HEK293 (cell line): ENCODE data around the gene SLC2A8.
A peak's percentile ranks its signal among the peaks of the same experiment; 100 is the strongest.

Experiments used
- ELK4 ChIP-seq: IDR thresholded peaks from 2 replicates; pipeline ENCODE4 v1.6.1; 2011; ENCODE audit warnings: mild to moderate bottlenecking, low read depth, low read length, borderline replicate concordance
- FEZF1 ChIP-seq: fragments of 450-650 bp; formaldehyde crosslinking; IDR thresholded peaks from 2 replicates; pipeline ENCODE4 v1.5.1; 2016; ENCODE audit warnings: missing biosample characterization, missing genetic modification characterization
- GLIS1 ChIP-seq: fragments of 450-650 bp; formaldehyde crosslinking; IDR thresholded peaks from 2 replicates; pipeline ENCODE4 v1.5.1; 2016; ENCODE audit warnings: missing biosample characterization, missing genetic modification characterization
- KLF16 ChIP-seq: fragments of 450-650 bp; formaldehyde crosslinking; IDR thresholded peaks from 2 replicates; pipeline ENCODE4 v1.5.1; 2017; ENCODE audit warnings: missing biosample characterization, missing genetic modification characterization
- MYNN ChIP-seq: fragments of 450-650 bp; formaldehyde crosslinking; IDR thresholded peaks from 2 replicates; pipeline ENCODE4 v1.5.1; 2016; ENCODE audit warnings: missing biosample characterization, missing genetic modification characterization, borderline replicate concordance
- REPIN1 ChIP-seq: fragments of 450-650 bp; formaldehyde crosslinking; IDR thresholded peaks from 2 replicates; pipeline ENCODE4 v1.5.1; 2017; ENCODE audit warnings: missing biosample characterization, missing genetic modification characterization, low read depth
- SP3 ChIP-seq: fragments of 450-650 bp; formaldehyde crosslinking; IDR thresholded peaks from 2 replicates; pipeline ENCODE4 v1.5.1; 2016; ENCODE audit warnings: missing biosample characterization, missing genetic modification characterization
- ZBTB10 ChIP-seq: fragments of 450-650 bp; formaldehyde crosslinking; IDR thresholded peaks from 2 replicates; pipeline ENCODE4 v1.5.1; 2016; ENCODE audit warnings: missing biosample characterization, missing genetic modification characterization
- ZNF132 ChIP-seq: fragments of 450-650 bp; formaldehyde crosslinking; IDR thresholded peaks from 2 replicates; pipeline ENCODE4 v1.5.1; 2017; ENCODE audit warnings: missing biosample characterization, missing genetic modification characterization, borderline replicate concordance
- ZNF157 ChIP-seq: fragments of 450-650 bp; formaldehyde crosslinking; IDR thresholded peaks from 2 replicates; pipeline ENCODE4 v1.5.1; 2016; ENCODE audit warnings: missing biosample characterization, missing genetic modification characterization
- ZNF18 ChIP-seq: fragments of 450-650 bp; formaldehyde crosslinking; IDR thresholded peaks from 2 replicates; pipeline ENCODE4 v1.5.1; 2016; ENCODE audit warnings: missing biosample characterization, missing genetic modification characterization
- ZNF311 ChIP-seq: fragments of 450-650 bp; formaldehyde crosslinking; IDR thresholded peaks from 2 replicates; pipeline ENCODE4 v1.5.1; 2017; ENCODE audit warnings: missing biosample characterization, missing genetic modification characterization, borderline replicate concordance
- ZNF335 ChIP-seq: fragments of 450-650 bp; formaldehyde crosslinking; conservative IDR thresholded peaks from 2 replicates; pipeline ENCODE4 v1.5.1; 2016; ENCODE audit warnings: missing biosample characterization, missing genetic modification characterization
- ZNF354C ChIP-seq: fragments of 450-650 bp; formaldehyde crosslinking; IDR thresholded peaks from 2 replicates; pipeline ENCODE4 v1.5.1; 2016; ENCODE audit warnings: missing biosample characterization, missing genetic modification characterization, low read depth, borderline replicate concordance
- ZNF513 ChIP-seq: fragments of 450-650 bp; IDR thresholded peaks from 2 replicates; pipeline ENCODE4 v1.5.1; 2018; ENCODE audit warnings: missing biosample characterization, missing genetic modification characterization
- ZNF518A ChIP-seq: fragments of 450-650 bp; formaldehyde crosslinking; conservative IDR thresholded peaks from 2 replicates; pipeline ENCODE4 v1.5.1; 2016; ENCODE audit warnings: low read depth, missing biosample characterization, missing genetic modification characterization
- ZNF660 ChIP-seq: fragments of 450-650 bp; IDR thresholded peaks from 2 replicates; pipeline ENCODE4 v1.5.1; 2018; ENCODE audit warnings: missing biosample characterization, mild to moderate bottlenecking, missing genetic modification characterization
- ZNF776 ChIP-seq: fragments of 450-650 bp; formaldehyde crosslinking; IDR thresholded peaks from 2 replicates; pipeline ENCODE4 v1.5.0; 2017; ENCODE audit warnings: missing biosample characterization, missing genetic modification characterization, borderline replicate concordance
- ZNF791 ChIP-seq: fragments of 450-650 bp; formaldehyde crosslinking; IDR thresholded peaks from 2 replicates; pipeline ENCODE4 v1.5.1; 2016; ENCODE audit warnings: missing biosample characterization, missing genetic modification characterization
- TF ChIP-seq, protein P1 (sequence below): fragments of 450-650 bp; formaldehyde crosslinking; IDR thresholded peaks from 2 replicates; pipeline ENCODE4 v1.5.1; 2016; ENCODE audit warnings: missing biosample characterization, missing genetic modification characterization
- TF ChIP-seq, protein P2 (sequence below): fragments of 450-650 bp; formaldehyde crosslinking; IDR thresholded peaks from 2 replicates; pipeline ENCODE4 v1.5.1; 2016; ENCODE audit warnings: missing biosample characterization, missing genetic modification characterization
- TF ChIP-seq, protein P3 (sequence below): fragments of 450-650 bp; formaldehyde crosslinking; IDR thresholded peaks from 2 replicates; pipeline ENCODE4 v1.5.1; 2016; ENCODE audit warnings: missing biosample characterization, missing genetic modification characterization

Gene SLC2A8

GRCh38 chr9:127424676-127424999 lies 27.7 kb downstream of the SLC2A8 start (continued):
- TF ChIP-seq, protein P1, sequence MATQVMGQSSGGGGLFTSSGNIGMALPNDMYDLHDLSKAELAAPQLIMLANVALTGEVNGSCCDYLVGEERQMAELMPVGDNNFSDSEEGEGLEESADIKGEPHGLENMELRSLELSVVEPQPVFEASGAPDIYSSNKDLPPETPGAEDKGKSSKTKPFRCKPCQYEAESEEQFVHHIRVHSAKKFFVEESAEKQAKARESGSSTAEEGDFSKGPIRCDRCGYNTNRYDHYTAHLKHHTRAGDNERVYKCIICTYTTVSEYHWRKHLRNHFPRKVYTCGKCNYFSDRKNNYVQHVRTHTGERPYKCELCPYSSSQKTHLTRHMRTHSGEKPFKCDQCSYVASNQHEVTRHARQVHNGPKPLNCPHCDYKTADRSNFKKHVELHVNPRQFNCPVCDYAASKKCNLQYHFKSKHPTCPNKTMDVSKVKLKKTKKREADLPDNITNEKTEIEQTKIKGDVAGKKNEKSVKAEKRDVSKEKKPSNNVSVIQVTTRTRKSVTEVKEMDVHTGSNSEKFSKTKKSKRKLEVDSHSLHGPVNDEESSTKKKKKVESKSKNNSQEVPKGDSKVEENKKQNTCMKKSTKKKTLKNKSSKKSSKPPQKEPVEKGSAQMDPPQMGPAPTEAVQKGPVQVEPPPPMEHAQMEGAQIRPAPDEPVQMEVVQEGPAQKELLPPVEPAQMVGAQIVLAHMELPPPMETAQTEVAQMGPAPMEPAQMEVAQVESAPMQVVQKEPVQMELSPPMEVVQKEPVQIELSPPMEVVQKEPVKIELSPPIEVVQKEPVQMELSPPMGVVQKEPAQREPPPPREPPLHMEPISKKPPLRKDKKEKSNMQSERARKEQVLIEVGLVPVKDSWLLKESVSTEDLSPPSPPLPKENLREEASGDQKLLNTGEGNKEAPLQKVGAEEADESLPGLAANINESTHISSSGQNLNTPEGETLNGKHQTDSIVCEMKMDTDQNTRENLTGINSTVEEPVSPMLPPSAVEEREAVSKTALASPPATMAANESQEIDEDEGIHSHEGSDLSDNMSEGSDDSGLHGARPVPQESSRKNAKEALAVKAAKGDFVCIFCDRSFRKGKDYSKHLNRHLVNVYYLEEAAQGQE (tag by site-specific recombination): peak; percentile 34; the same call in 1 of the 2 replicates
- TF ChIP-seq ZNF335 (tag by site-specific recombination) (no peak), ZNF513 (tag by site-specific recombination) (no peak), ZNF157 (no peak), GLIS1 (tag by site-specific recombination) (no peak), KLF16 (tag by site-specific recombination) (0 out of 2 replicates have a peak, but pooled peaks have one; percentile 11), MYNN (tag by site-specific recombination) (no peak), ZNF354C (tag by site-specific recombination) (no peak), SP3 (tag by site-specific recombination) (no peak), ELK4 (no peak), REPIN1 (tag by site-specific recombination) (no peak), ZNF311 (tag by site-specific recombination) (no peak), FEZF1 (tag by site-specific recombination) (no peak), ZNF660 (no peak), ZNF132 (tag by site-specific recombination) (no peak), ZNF518A (tag by site-specific recombination) (no peak), ZNF776 (tag by site-specific recombination) (no peak), ZNF18 (tag by site-specific recombination) (no peak), ZBTB10 (tag by site-specific recombination) (0 out of 2 replicates have a peak, but pooled peaks have one; percentile 6), ZNF791 (tag by site-specific recombination) (no peak)
- TF ChIP-seq, protein P2, sequence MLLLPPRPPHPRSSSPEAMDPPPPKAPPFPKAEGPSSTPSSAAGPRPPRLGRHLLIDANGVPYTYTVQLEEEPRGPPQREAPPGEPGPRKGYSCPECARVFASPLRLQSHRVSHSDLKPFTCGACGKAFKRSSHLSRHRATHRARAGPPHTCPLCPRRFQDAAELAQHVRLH (tag by site-specific recombination): no peak
- TF ChIP-seq, protein P3, sequence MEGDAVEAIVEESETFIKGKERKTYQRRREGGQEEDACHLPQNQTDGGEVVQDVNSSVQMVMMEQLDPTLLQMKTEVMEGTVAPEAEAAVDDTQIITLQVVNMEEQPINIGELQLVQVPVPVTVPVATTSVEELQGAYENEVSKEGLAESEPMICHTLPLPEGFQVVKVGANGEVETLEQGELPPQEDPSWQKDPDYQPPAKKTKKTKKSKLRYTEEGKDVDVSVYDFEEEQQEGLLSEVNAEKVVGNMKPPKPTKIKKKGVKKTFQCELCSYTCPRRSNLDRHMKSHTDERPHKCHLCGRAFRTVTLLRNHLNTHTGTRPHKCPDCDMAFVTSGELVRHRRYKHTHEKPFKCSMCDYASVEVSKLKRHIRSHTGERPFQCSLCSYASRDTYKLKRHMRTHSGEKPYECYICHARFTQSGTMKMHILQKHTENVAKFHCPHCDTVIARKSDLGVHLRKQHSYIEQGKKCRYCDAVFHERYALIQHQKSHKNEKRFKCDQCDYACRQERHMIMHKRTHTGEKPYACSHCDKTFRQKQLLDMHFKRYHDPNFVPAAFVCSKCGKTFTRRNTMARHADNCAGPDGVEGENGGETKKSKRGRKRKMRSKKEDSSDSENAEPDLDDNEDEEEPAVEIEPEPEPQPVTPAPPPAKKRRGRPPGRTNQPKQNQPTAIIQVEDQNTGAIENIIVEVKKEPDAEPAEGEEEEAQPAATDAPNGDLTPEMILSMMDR (tag by site-specific recombination): 0 out of 2 replicates have a peak, but pooled peaks have one; percentile 10
